HCT116 (cell line): ENCODE measurements around the gene OR10H4. TPM values are rescaled to one million over a fixed set of nuclear protein-coding genes. Genes with fewer than 3 reads are reported as not detected.
"Not testable (repeated sequence)": the region's sequence is repeated elsewhere in the genome, so short reads cannot be mapped to it uniquely, and the experiment has no call there.

Experiments
- ATAC-seq: fragments of 200-7000 bp; cut with Tn5 transposase; 2 replicates; pipeline ENCODE4 v1.9.1; 2020; ENCODE audit warnings: mild to moderate bottlenecking, moderate library complexity
- Bru-seq: library from RNA; stranded (reverse); fragments of 400-500 nt; gene quantifications from one replicate; lab custom pipeline; 2021; lab: Mats Ljungman, UMichigan
- BruChase-seq, 2 experiments: library from RNA; stranded (reverse); fragments of 400-500 nt; gene quantifications; one replicate each; lab custom pipeline; 2021; lab: Mats Ljungman, UMichigan
- BruUV-seq: library from RNA; stranded (reverse); fragments of 400-500 nt; replicated peaks from 2 replicates; lab custom pipeline; 2021; lab: Mats Ljungman, UMichigan
- CTCF ChIA-PET: fragments of 300-600 bp; sonication (Branson Sonifier 250); formaldehyde crosslinking; loops from one replicate; lab custom pipeline; 2021; ENCODE audit warnings: antibody characterized with exemption; lab: Charles Lee
- POLR2A ChIA-PET: fragments of 300-600, 350-600 bp; sonication (Branson Sonifier 250); formaldehyde crosslinking; loops from one replicate; lab custom pipeline; 2021; ENCODE audit warnings: antibody characterized with exemption; lab: Charles Lee
- RAD21 ChIA-PET, 2 experiments: fragments of 300-600 bp; sonication (Branson Sonifier 250); formaldehyde crosslinking; loops; one replicate each; lab custom pipeline; 2023; ENCODE audit warnings: low total read pairs in 2 of 2; ENCODE audit not compliant: uncharacterized antibody in 2 of 2, unreplicated experiment in 2 of 2, low non-redundant PET in 1 of 2; lab: Charles Lee
- DNase-seq: peaks from one replicate; pipeline ENCODE4 v3.0.0-alpha.2; 2010; ENCODE audit warnings: low read depth, low spot score
- H2AFZ ChIP-seq: fragments of 200-600 bp; shearing (Covaris generic), sonication (generic); 2 replicates; pipeline ENCODE4 v1.6.1; 2017; ENCODE audit warnings: low read depth, mixed run types, mixed read lengths, antibody characterized with exemption, low read length; ENCODE audit not compliant: poor library complexity, severe bottlenecking
- H3K27ac ChIP-seq: 2 replicates; pipeline ENCODE4 v1.5.1; 2012; ENCODE audit warnings: low read depth, low read length
- H3K27me3 ChIP-seq: fragments of 200-600 bp; sonication (generic); 2 replicates; pipeline ENCODE4 v1.6.1; 2016; ENCODE audit warnings: mixed run types, low read length, mixed read lengths; ENCODE audit not compliant: insufficient read depth
- H3K36me3 ChIP-seq, 2 experiments: fragments of 200-500 bp in 1 of 2; fragments of 200-600 bp in 1 of 2; sonication (Bioruptor generic) in 1 of 2; sonication (generic) in 1 of 2; 2 replicates each; pipeline versions ENCODE4 v1.5.1 to v1.6.1; 2014 to 2016; ENCODE audit warnings: low read length in 2 of 2, inconsistent platforms in 1 of 2, mixed read lengths in 1 of 2, mixed run types in 1 of 2; ENCODE audit not compliant: insufficient read depth in 2 of 2, control insufficient read depth in 1 of 2
- H3K4me1 ChIP-seq, 2 experiments: fragments of 200-600 bp in 1 of 2; sonication (generic) in 1 of 2; 2 replicates each; pipeline versions ENCODE4 v1.5.1 to v1.6.1; 2012 to 2017; ENCODE audit warnings: low read length in 2 of 2, inconsistent platforms in 1 of 2, mild to moderate bottlenecking in 1 of 2, mixed read lengths in 1 of 2, mixed run types in 1 of 2, moderate library complexity in 1 of 2; ENCODE audit not compliant: insufficient read depth in 2 of 2, control insufficient read depth in 1 of 2
- H3K4me2 ChIP-seq: fragments of 200-600 bp; sonication (generic); 2 replicates; pipeline ENCODE4 v1.6.1; 2017; ENCODE audit warnings: mixed run types, low read length, mixed read lengths
- H3K4me3 ChIP-seq, 2 experiments: fragments of 200-600 bp in 1 of 2; sonication (generic) in 1 of 2; replicated peaks in 1 of 2; 2 replicates each; pipeline ENCODE4 v1.5.1; 2011 to 2016; ENCODE audit warnings: low read length in 2 of 2, control low read depth in 1 of 2, low read depth in 1 of 2, mild to moderate bottlenecking in 1 of 2, mixed read lengths in 1 of 2, mixed run types in 1 of 2
- H3K79me2 ChIP-seq: fragments of 200-600 bp; sonication (generic); 2 replicates; pipeline ENCODE4 v1.6.1; 2017; ENCODE audit warnings: mild to moderate bottlenecking, mixed run types, low read length, moderate library complexity, mixed read lengths; ENCODE audit not compliant: insufficient read depth
- H3K9ac ChIP-seq: fragments of 200-600 bp; sonication (generic); 2 replicates; pipeline ENCODE4 v1.6.1; 2016; ENCODE audit warnings: low read length, mixed read lengths
- H3K9me2 ChIP-seq: fragments of 200-600 bp; sonication (generic), shearing (Covaris generic); 2 replicates; pipeline ENCODE4 v1.6.1; 2017; ENCODE audit warnings: mixed run types, mild to moderate bottlenecking, moderate library complexity; ENCODE audit not compliant: insufficient read depth
- H3K9me3 ChIP-seq, 2 experiments: fragments of 200-500 bp in 1 of 2; fragments of 200-600 bp in 1 of 2; sonication (Bioruptor generic) in 1 of 2; sonication (generic) in 1 of 2; 2 replicates each; pipeline ENCODE4 v1.6.1; 2014 to 2017; ENCODE audit warnings: low read length in 2 of 2, mixed read lengths in 2 of 2, inconsistent platforms in 1 of 2, low read depth in 1 of 2, mild to moderate bottlenecking in 1 of 2, mixed run types in 1 of 2, moderate library complexity in 1 of 2; ENCODE audit not compliant: control insufficient read depth in 1 of 2, insufficient read depth in 1 of 2
- H4K20me1 ChIP-seq: fragments of 200-600 bp; sonication (generic), shearing (Covaris generic); 2 replicates; pipeline ENCODE4 v1.6.1; 2017; ENCODE audit warnings: mixed run types, mild to moderate bottlenecking, moderate library complexity; ENCODE audit not compliant: insufficient read depth
- ATF3 ChIP-seq: IDR thresholded peaks from 2 replicates; pipeline ENCODE4 v1.6.1; 2012
- CBX3 ChIP-seq: IDR thresholded peaks from 2 replicates; pipeline ENCODE4 v1.6.1; 2012; ENCODE audit warnings: low read depth
- CEBPB ChIP-seq: IDR thresholded peaks from 2 replicates; pipeline ENCODE4 v1.6.1; 2012; ENCODE audit warnings: low read depth
- CTCF ChIP-seq, 3 experiments: fragments of 200-600 bp in 1 of 3; sonication (generic) in 1 of 3; IDR thresholded peaks in 2 of 3; conservative IDR thresholded peaks in 1 of 3; 2 replicates each; pipeline ENCODE4 v1.5.1; 2012 to 2017; ENCODE audit warnings: low read depth in 2 of 3, low read length in 2 of 3, antibody characterized with exemption in 1 of 3, borderline replicate concordance in 1 of 3, control low read depth in 1 of 3, mild to moderate bottlenecking in 1 of 3, mixed read lengths in 1 of 3, mixed run types in 1 of 3, moderate library complexity in 1 of 3; ENCODE audit not compliant: insufficient read depth in 1 of 3
- ELF1 ChIP-seq: IDR thresholded peaks from 2 replicates; pipeline ENCODE4 v1.6.1; 2012; ENCODE audit warnings: low read depth, borderline replicate concordance
- EZH2phosphoT487 ChIP-seq: fragments of 200-600 bp; IDR thresholded peaks from 2 replicates; pipeline ENCODE4 v1.6.1; 2018; ENCODE audit warnings: antibody characterized with exemption, borderline replicate concordance
- POLR2AphosphoS5 ChIP-seq: IDR thresholded peaks from 2 replicates; pipeline ENCODE4 v1.6.1; 2011; ENCODE audit warnings: mild to moderate bottlenecking, low read depth, low read length, moderate library complexity
- REST ChIP-seq: IDR thresholded peaks from 2 replicates; pipeline ENCODE4 v1.6.1; 2012; ENCODE audit warnings: low read depth
- SRF ChIP-seq: IDR thresholded peaks from 2 replicates; pipeline ENCODE4 v1.6.1; 2012; ENCODE audit warnings: low read depth
- TCF7L2 ChIP-seq: IDR thresholded peaks from 2 replicates; pipeline ENCODE4 v1.7.0; 2011; ENCODE audit warnings: borderline replicate concordance, inconsistent platforms; ENCODE audit not compliant: insufficient read depth, insufficient read length; ENCODE audit errors: extremely low read depth
- intact Hi-C: fragments of 100-400 bp; cut with micrococcal nuclease; formaldehyde crosslinking; loops from 2 replicates; pipeline ENCODE4 v1.10.0; 2022
- long read RNA-seq: library from polyadenylated mRNA; unstranded; transcript quantifications from one replicate; pipeline ENCODE4 v2.0.0, GENCODE V29; 2021; ENCODE audit not compliant: unreplicated experiment
- polyA plus RNA-seq: library from polyadenylated mRNA; unstranded; fragments of >200 nt; gene quantifications from 2 replicates; pipeline ENCODE4 v1.2.1, GENCODE V29; 2012; ENCODE audit warnings: missing spikeins
- total RNA-seq: library from RNA; stranded (reverse); gene quantifications from one replicate; pipeline ENCODE4 v1.2.1, GENCODE V29; 2021; ENCODE audit not compliant: unreplicated experiment

Gene OR10H4
- not detected for total RNA-seq
- polyA plus RNA-seq: not detected in 2 replicates
- Bru-seq, nascent RNA: not detected
- not detected for BruChase-seq, experiment 1, labeled RNA remaining after a 6-hour chase
- BruChase-seq, experiment 2, labeled RNA remaining after a 2-hour chase: not detected
- long read RNA-seq: 0 reads

GRCh38 chr19:15948223-15949058 is at the start of gene OR10H4:
Gene OR10H4, plus strand, starts transcription at chr19:15949008. Its CDS starts 0 bp downstream, at chr19:15949008.
- ChIA-PET RAD21 (no interaction called here), POLR2A (no interaction called here), CTCF (no interaction called here)
- no peaks in the 10 kb centered on the region for H3K9me2 ChIP-seq
- DNase-seq (no peak), ATAC-seq (no peak)
- H3K4me3 ChIP-seq: no peak within 1 kb of the TSS
- no TSS peak for BruUV-seq
- no peak within 1 kb of the TSS for H3K9ac ChIP-seq
- no peaks in the 10 kb centered on the region for H3K4me1 ChIP-seq
- no peaks in the 10 kb centered on the region for H3K79me2 ChIP-seq
- no peak within 1 kb of the TSS for H2AFZ ChIP-seq
- H3K27ac ChIP-seq: no peak within 1 kb of the TSS
- TF ChIP-seq CBX3: no peak
- TF ChIP-seq ELF1: no peak
- no peak for TF ChIP-seq CTCF (IDR thresholded peaks at IDR 0.05 in 2 of 3, conservative IDR thresholded peaks at IDR 0.05 in 1 of 3; ENCODE audit: borderline replicate concordance in 1 of 3, insufficient read depth in 1 of 3, low read depth in 2 of 3, low read length in 2 of 3)
- TF ChIP-seq REST: no peak
- no peak for TF ChIP-seq POLR2AphosphoS5
- no peak for TF ChIP-seq CEBPB
- no peak for TF ChIP-seq ATF3
- TF ChIP-seq SRF: no peak
- no peak for TF ChIP-seq TCF7L2
- no peak for TF ChIP-seq EZH2phosphoT487
- peaks cover 5 to 16% of the 10 kb centered on the region in 2 experiments; a peak in 3 of 4 replicates for H3K9me3 ChIP-seq
- no peaks in the 10 kb centered on the region for H3K36me3 ChIP-seq
- H3K27me3 ChIP-seq: no peaks in the 10 kb centered on the region
- H4K20me1 ChIP-seq: no peaks in the 10 kb centered on the region
- no peak within 1 kb of the TSS for H3K4me2 ChIP-seq
- intact Hi-C loops: no loop called here

GRCh38 chr19:15899561-15899960 is 49.2 kb upstream of the OR10H4 start:
- intact Hi-C loops, POLR2A ChIA-PET, RAD21 ChIA-PET: not testable (repeated sequence)

More at GRCh38 chr19:15899561-15899960, 49.2 kb upstream of the OR10H4 start:
- H3K9me2 ChIP-seq, H3K4me3 ChIP-seq, CTCF ChIA-PET, H3K27me3 ChIP-seq, H4K20me1 ChIP-seq, H3K79me2 ChIP-seq, H3K4me1 ChIP-seq, H3K9me3 ChIP-seq, DNase-seq, H3K27ac ChIP-seq, H2AFZ ChIP-seq, H3K4me2 ChIP-seq, ATAC-seq, H3K36me3 ChIP-seq, BruUV-seq, H3K9ac ChIP-seq: not testable (repeated sequence)
